HG03139 (cell line): ENCODE results near the gene HNRNPA1.
"Not testable (repeated sequence)": the region's sequence is repeated elsewhere in the genome, so short reads cannot be mapped to it uniquely, and the experiment has no call there.

Experiments used
- ATAC-seq: cut with Tn5 transposase; IDR thresholded peaks from one replicate; pipeline ENCODE4 v1.9.1; 2021; ENCODE audit not compliant: unreplicated experiment

HNRNPA1 gene

DNA sequence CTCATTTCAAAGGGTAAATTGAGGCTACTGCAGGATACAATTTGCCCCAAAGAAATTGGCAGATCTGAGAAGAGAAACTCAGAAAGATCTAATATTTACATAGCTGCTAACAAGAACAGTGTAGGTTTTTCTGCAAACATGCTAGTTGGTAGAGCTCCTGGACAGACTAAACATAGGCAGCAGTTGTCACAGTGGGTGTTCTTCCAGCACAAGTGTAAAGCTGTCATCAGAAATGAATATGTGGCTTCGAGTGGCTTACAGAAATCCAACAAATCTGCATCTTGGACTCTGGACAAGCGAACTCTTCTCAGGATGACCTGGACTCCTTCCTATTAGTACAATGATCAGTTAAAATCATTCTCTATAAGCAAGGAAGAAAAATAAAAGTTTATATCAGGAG, 6.5 kb upstream of the HNRNPA1 start:
- ATAC-seq = no peak

DNA sequence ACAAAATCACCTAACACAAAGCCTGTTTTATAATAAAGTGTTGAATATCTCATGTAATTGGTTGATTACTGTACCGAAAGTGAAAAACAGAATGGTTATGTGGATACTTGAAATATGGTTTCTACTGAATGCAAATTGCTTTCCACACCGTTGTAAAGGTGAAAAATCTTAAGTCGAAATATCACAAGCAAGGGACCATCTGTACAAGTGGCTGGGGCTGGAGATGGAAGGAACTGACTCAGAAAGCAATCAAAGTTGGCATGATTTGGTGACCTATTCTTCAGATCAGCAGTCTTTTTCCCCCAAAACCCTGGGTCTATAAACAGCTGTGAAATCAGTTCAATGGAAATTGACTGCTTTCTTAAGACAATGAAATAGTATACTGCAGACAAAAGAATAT, 4.2 kb upstream of the HNRNPA1 start:
- no peak for ATAC-seq

DNA sequence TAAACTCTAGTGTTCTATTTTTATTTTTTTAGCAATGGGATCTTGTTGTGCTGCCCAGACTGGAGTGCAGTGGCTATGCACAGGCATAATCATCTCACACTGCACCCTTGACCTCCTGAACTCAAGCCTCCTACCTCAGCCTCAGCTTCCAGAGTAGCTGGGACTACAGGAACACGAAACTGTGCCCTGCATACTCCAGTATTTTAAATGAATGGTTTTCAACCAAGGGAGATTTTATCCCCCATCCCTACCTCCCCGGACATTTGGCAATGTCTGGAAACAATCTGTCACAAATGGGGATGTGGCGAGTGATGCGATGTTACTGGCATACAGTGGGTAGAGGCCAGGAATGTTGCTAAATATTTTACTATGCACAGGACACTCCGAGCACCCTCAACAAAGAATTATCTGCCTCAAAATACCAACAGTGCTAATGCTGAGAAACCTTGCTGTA, 2.7 kb upstream of the HNRNPA1 start:
- ATAC-seq = no peak

- ATAC-seq = no peak
These were observed 1.3 kb upstream of the HNRNPA1 start for GRCh38 chr12:54279227-54279631.

- ATAC-seq = peak; percentile 66
These were observed 676 bp upstream of the HNRNPA1 start, which contains the start of gene CBX5 for GRCh38 chr12:54279632-54280467. Gene CBX5, minus strand, starts transcription at chr12:54280122. Its CDS starts 22,472 bp downstream, at chr12:54257650.

DNA sequence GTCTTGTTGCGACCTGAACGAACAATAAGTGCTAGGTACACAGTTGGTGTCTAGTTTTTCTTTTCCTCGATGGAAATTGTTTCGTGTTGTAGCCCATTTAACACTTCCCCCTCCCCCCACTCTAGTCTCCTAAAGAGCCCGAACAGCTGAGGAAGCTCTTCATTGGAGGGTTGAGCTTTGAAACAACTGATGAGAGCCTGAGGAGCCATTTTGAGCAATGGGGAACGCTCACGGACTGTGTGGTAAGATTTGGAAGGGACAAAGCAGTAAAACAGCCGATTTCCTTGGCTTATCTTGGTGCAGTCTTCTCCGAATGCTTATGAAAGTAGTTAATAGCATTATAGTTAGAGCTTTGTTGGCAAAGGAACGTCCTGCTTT, 724 bp downstream of the HNRNPA1 start:
- ATAC-seq = not testable (repeated sequence)

DNA sequence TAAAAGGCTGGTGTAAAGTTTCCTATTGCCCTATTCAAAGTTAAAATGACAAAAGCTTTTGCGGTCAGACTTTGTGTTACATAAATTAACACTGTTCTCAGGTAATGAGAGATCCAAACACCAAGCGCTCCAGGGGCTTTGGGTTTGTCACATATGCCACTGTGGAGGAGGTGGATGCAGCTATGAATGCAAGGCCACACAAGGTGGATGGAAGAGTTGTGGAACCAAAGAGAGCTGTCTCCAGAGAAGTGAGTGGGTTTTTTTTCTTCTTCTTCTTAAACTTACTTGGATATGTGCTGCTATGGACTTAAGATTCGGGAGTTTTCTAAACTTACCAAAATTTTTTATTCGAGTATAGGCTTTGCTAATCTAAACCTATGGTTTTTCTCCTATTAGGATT, 1.2 kb downstream of the HNRNPA1 start:
- ATAC-seq = not testable (repeated sequence)

- ATAC-seq = no peak
These were observed 2.5 kb downstream of the HNRNPA1 start for GRCh38 chr12:54282949-54283593.

DNA sequence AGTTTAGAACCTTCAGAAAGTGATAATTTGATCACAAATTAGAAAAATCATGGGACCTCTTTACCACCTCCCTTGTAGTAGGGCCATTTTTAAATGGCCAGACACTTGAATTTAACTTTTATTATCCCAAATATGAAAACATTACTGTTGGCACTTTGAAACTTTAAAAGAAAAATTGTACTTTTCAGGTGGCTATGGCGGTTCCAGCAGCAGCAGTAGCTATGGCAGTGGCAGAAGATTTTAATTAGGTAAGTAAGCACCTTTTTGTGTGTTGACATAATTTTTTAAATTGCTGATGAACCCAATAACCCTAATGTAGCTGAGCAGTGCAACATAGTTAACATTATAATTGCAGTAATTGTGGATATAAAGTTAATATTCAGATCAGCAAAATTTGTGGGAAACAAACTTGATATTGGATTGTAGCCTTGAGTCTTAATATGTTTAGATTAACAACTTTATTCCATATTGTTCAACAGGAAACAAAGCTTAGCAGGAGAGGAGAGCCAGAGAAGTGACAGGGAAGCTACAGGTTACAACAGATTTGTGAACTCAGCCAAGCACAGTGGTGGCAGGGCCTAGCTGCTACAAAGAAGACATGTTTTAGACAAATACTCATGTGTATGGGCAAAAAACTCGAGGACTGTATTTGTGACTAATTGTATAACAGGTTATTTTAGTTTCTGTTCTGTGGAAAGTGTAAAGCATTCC, 3.7 kb downstream of the HNRNPA1 start:
- not testable (repeated sequence) for ATAC-seq

DNA sequence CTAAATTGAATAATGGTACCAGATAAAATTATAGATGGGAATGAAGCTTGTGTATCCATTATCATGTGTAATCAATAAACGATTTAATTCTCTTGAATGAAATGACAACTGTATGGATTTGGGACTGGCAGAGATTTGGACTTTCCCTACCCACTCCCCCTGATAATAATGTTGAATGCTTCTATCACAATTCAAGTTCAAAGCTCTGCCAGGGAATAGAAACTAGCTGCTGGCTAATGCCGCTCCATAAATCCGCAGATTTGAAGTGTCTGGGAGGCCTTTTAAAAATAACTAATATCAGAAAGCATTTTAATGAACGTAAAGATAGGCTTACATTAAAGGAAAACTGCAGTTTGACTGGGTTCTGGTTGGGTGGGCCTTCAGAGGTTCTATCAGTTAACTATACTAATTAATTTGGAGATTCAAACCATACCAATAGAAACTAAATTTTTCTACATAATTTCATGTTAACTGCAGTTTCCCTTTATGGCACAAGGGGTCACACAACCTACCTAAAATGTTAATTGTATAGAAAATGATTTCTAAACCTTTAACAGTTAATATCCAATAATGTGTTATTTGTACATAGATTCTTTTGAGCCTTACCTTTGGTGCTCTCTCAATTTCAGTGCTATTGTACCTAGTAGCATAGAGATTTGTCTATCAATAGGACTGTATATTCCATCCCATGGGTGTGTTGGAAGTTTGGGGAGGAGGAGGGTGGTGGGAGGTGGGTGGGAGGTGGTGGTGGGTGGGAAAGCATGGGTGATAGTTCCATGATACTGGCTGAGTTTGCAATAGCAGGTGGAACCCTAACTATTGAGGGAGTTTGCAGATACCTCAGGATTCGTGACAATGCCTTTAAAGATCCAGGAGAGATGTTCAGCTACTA, 4.9 kb downstream of the HNRNPA1 start:
- no peak for ATAC-seq

DNA sequence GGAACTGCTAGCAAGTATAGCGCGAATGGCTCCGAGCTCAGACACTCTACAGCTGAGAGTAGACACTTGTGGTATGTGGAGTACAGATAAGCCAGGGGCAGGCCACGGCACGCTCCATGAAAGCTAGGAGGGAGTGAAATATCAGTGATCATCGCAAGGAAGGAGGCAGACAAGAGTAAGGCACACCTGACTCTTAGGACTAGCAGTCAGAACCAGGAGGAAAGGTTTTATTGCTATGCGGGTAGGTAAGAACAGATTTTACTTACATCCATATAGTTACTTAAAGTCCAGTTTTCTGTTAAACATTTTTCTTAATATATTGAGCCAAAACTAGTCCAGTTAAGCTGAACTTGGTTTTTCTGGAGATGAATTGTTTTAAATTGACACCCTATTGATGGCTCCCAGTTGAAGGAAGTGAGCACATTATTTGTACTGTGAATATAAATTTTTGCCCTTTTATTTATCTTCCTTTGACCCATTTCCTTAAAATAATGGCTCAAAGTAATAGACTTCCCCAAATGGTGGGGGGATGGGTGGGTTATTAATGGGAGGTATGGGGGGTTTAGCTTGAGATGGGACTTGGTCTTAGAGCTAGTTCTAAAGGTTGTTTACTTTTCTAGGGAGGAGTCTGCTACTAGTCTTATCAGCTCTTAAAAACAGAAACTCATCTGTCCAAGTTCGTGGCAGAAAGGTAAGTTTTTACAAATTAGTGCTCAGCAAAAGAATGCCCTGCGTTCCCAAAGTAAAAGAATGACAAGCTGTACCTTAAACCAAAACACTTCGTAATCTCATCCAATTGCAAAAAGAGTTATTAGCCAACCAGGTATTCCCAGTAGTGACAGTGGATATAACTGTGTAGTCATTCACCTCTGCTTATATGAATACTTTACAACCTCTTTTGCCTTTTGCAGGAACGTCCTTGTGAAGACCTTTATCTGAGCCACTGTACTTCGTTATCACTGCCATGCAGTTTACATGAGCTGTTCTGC, 5.8 kb downstream of the HNRNPA1 start:
- no peak for ATAC-seq

GRCh38 chr12:54287261-54288157, 7.0 kb downstream of the HNRNPA1 start:
- ATAC-seq = no peak

DNA sequence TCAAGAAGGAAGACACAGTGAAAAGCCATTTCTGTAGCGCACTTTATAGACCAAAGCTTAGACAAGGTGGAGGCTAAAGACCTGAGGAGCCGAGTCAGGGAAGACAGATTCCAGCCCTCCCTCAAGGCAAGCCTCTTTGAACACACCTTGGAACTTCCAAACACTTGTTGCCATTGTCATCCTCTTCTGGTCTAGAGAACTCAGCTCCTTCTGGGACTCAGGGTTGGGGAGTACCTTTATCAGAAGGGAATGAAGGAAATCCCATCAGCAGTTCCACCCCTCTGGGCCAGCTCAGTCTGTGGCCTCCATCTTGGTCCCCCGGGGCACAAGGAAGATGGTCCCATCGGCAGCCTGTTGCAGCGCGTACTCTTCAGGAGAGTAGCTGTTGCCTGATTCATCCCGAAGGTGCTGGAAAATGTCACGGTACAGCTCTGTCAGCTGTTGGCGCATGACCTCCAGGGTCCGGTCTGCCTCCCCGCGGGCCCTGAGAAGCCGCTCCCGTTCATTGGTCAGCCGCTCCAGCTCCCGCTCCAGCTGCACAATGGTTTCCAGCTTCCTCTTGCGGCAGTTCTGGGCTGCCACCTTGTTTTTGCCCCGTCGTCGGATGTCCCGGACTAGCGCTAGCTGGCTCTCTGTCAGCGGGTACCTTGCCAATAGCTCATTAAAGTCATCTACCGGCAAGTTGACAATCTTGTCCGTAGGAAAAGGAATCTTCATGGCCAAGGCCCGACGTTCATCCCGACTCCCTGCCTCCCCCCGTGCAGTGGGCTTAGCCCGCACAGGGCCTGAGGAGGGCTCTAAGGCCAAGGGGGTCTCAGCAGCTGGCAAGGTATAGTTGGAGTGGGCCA, 11.8 kb downstream of the HNRNPA1 start:
- ATAC-seq = no peak

DNA sequence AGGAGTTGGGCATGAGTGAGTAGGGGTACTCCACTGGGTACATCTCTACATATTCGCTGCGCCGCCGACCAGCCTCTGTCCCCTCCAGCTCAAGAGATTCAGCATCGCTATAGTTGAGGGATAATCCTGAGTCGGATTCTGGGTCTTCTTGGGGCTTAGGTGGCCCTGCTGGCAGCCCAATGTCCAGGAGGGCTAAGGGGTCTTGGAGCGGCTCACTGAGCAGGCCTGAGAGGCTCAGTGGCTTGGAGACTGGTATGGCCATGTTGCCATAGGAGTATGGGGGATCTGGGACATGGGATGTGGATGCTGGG, 12.4 kb downstream of the HNRNPA1 start:
- ATAC-seq = no peak

DNA sequence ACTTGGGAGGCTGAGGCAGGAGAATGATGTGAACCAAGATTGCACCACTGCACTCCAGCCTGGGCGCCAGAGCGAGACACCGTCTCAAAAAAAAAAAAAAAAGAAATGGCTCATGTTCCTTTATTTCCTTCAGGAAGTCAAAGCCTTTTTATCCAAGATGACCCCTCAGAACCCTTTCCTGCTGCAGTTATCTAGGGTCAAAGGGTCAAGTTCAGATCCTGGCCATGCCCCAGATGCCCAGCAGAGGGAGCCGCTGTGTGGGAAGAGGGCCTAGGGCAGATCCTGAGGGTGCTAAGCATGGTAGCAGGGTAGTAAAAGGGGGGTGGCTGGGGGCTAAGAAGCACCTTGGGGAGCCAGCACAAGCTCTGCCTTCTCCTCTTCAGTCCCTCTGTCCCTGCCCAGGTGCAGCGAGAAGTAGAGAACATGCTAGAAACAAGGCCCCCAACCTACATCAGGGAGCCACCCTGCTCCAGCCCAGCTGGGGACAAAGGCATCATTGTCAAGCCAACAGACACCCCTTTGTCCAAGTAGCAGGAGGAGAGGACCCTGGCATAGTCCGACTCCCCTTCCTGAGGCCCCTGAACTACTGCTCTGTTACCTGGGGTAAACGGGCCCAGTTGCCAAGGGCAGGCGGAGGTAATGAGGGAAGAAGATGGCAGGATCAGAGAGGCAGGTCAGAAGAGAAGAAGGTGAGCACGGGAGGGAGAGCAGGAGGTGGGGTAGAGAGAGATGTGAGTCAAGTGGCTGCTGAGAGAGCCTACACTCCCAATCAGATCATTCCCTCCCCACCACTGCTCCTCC, 13.8 kb downstream of the HNRNPA1 start:
- no peak for ATAC-seq

GRCh38 chr12:54294953-54295566, 14.5 kb downstream of the HNRNPA1 start:
- no peak for ATAC-seq
